Mucosa of gallbladder (tissue), 1 donor: ENCODE results near the gene CCZ1. TPM values are rescaled to one million over a fixed set of nuclear protein-coding genes. Genes with fewer than 3 reads are reported as not detected.
"Not testable (repeated sequence)": the region's sequence is repeated elsewhere in the genome, so short reads cannot be mapped to it uniquely, and the experiment has no call there.

Source experiments
- DNase-seq: peaks from one replicate; pipeline ENCODE4 v3.0.0-alpha.2; 2020; ENCODE audit warnings: low spot score
- total RNA-seq: library from RNA; stranded (reverse); gene quantifications from one replicate; pipeline ENCODE4 v1.2.1, GENCODE V29; 2021
- donor health status: DM: no; HTN: no; CAD: no.

Gene CCZ1
- total RNA-seq, result 48.6 TPM

GRCh38 chr7:5898480-5899224 is at the start of gene CCZ1:
CCZ1 (plus strand) TSS chr7:5898733; CDS start chr7:5898800, 67 bp downstream.
- peak; percentile 29 for DNase-seq

GRCh38 chr7:5850944-5851343 is 47.6 kb upstream of the CCZ1 start:
- no peak for DNase-seq

- no peak for DNase-seq
Observed at GRCh38 chr7:5854738-5855137, 43.8 kb upstream of the CCZ1 start.

GRCh38 chr7:5857041-5857575 is 41.4 kb upstream of the CCZ1 start:
- not testable (repeated sequence) for DNase-seq

GRCh38 chr7:5858494-5858893 is 40.0 kb upstream of the CCZ1 start:
- not testable (repeated sequence) for DNase-seq

- not testable (repeated sequence) for DNase-seq
Observed at GRCh38 chr7:5861281-5861680, 37.3 kb upstream of the CCZ1 start.

- DNase-seq, result not testable (repeated sequence)
Observed at GRCh38 chr7:5862753-5863366, 35.7 kb upstream of the CCZ1 start.

- DNase-seq, result not testable (repeated sequence)
Observed at GRCh38 chr7:5865279-5865931, 33.1 kb upstream of the CCZ1 start.

- DNase-seq, result no peak
Observed at GRCh38 chr7:5867060-5867459, 31.5 kb upstream of the CCZ1 start.

- not testable (repeated sequence) for DNase-seq
Observed at GRCh38 chr7:5868928-5869341, 29.6 kb upstream of the CCZ1 start.

GRCh38 chr7:5869691-5870090 is 28.8 kb upstream of the CCZ1 start:
- DNase-seq, result no peak

- no peak for DNase-seq
Observed at GRCh38 chr7:5870311-5870710, 28.2 kb upstream of the CCZ1 start.

GRCh38 chr7:5872326-5872725 is 26.2 kb upstream of the CCZ1 start:
- no peak for DNase-seq

GRCh38 chr7:5879591-5879990 is 18.9 kb upstream of the CCZ1 start:
- not testable (repeated sequence) for DNase-seq

- DNase-seq, result not testable (repeated sequence)
Observed at GRCh38 chr7:5880106-5880505, 18.4 kb upstream of the CCZ1 start.

GRCh38 chr7:5884431-5884830 is 14.1 kb upstream of the CCZ1 start:
- not testable (repeated sequence) for DNase-seq

GRCh38 chr7:5888021-5888420 is 10.5 kb upstream of the CCZ1 start:
- DNase-seq, result not testable (repeated sequence)

- DNase-seq, result not testable (repeated sequence)
Observed at GRCh38 chr7:5890244-5890643, 8.3 kb upstream of the CCZ1 start.

GRCh38 chr7:5892498-5892897 is 6.0 kb upstream of the CCZ1 start:
- no peak for DNase-seq

- DNase-seq, result not testable (repeated sequence)
Observed at GRCh38 chr7:5897369-5897919, 1.1 kb upstream of the CCZ1 start.

- not testable (repeated sequence) for DNase-seq
Observed at GRCh38 chr7:5903002-5903401, 4.5 kb downstream of the CCZ1 start.

- DNase-seq, result not testable (repeated sequence)
Observed at GRCh38 chr7:5904726-5905125, 6.2 kb downstream of the CCZ1 start.
